ENCODE results near the gene MPV17L2.

MPV17L2 gene

GRCh38 chr19:18218600-18218999, 25.6 kb downstream of the MPV17L2 start:
- no peak for DNase-seq (ENCODE audit: low read depth)

DNA sequence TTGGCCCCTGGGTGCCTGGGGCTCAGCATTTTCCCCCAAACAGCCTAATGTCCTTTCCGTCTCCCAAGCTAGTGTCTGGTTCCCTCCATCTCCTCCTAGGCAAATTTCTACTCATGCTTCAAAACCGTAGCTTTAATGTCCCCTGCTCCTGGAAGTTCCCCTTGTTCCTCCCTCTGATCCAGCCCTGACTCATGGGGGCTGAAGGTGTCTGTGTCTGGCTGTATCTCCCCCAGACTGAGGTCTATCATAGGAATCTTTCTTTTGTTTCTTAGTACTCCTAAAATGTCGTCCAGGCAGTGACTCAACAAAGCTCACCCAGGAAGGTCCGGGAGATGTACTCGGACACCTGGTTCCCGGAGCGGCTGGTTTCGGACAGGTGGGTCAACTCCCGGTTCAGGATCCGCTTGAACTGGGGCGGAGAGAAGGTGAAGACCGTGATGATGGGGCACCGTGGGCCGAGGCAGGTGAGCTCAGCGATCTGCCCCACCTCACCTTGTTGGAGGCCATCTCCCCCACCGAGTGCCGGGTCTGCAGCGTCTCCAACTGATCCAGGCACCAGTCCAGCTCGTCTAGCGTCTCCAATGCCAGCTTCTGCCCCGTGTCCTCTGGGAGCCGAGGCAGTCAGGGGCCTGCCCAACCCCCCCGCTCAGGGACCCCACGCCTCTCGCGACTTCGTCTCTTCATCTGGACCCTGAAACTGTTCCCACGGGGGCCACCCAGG, 27.1 kb downstream of the MPV17L2 start:
- no peak for DNase-seq (ENCODE audit: low read depth)

GRCh38 chr19:18220632-18221275, 27.7 kb downstream of the MPV17L2 start:
- no peak for DNase-seq (ENCODE audit: low read depth)

DNA sequence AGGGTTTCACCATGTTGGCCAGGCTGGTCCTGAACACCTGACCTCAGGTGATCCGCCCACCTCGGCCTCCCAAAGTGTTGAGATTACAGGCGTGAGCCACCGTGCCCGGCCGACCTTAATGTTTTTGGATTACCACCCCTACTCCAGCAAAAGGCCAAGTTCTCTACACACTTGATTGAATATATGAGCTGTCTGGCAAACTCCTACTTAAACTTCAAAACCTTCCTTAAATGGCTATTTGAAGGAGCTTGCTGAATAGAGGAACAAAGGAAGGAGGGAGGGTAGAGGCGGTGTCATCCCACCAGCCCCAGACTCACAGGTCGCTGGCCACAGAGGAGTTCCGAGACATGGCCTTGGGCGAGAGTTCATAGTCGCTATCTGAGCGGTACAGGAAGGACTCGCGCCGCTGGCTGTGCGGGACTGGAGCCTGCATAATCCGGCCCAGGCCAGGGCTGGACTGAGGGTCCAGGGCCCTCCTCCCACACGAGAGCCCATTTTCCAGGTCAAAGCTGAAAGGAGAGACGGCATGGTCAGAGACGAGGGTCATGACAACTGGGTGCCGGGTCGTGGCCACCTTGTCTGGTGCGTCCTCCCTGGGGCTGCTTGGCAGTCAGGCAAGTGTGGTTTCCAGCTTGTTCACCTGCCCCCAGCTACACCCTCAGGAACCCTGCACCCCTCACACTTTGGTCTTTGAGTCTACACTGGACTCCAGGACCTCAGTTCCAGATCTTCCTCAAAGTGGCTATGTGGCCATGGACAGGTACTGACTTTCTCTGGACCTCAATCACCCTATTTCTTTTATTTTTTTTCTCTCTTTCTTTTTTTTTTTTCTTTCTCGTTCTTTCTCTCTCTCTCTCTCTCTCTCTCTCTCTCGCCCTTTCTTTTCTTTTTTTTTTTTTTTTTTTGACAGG, 29.1 kb downstream of the MPV17L2 start:
- no peak for DNase-seq (ENCODE audit: low read depth)

GRCh38 chr19:18223860-18224524, 31.0 kb downstream of the MPV17L2 start:
- DNase-seq (ENCODE audit: low read depth), result no peak

- peak; percentile 55 for DNase-seq (ENCODE audit: low read depth)
Measured at GRCh38 chr19:18224525-18225354, 31.7 kb downstream of the MPV17L2 start.

DNA sequence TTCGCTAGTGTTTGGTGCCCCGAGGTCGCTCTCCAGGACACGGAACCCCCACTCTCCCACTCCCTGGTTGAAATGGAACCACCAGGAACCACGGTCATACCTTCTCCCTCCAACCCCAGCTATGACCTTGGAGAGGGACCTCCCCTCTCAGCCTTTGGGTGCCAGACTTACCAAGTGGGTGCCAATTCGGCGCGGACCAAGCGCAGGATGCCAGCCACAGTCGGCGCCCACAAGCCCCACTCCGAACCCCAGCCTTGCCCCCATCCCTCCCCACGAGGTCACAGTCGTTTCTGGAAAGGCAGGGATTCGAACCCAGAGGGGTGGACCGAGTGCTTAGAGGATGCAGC, 32.3 kb downstream of the MPV17L2 start:
- no peak for DNase-seq (ENCODE audit: low read depth)

DNA sequence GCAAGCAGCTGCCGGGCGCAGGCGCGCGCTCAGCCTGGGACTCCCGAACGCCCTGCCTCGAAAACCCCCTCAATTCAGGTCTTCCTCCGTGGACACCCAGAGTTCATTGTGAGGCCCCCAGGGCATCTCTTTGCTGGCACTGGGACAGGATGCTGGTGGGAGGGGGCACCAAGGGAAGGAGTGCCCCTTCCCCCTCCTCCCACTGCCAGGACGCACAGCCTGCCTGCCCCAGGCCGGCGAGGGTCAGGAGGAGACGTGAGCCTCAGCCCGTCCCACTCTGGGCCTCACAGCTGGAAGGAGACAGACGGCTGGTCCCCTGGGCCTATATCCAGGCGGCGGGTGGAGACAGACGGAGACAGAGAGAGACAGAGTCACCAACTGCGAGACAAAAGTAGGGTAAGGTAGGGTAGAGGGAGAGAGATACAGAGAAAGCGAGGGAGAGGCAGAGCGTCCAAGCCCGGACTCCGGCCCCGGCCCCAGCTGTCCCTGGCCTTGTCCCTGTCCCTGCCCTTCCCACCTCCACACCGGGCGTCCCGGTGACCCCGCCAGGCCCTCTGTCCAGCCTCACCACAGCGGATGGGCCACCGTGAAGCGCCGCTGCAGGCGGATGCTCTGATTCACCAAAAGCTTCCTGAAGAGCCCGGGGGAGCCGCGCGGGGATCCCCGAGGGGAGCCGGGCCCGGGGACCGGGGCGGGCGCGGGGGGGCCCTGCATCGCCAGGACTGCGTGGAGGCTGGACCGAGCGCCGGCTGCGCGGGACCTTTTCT, 32.9 kb downstream of the MPV17L2 start, which contains the start of gene PDE4C:
Gene PDE4C (minus strand): TSS at position 737 of the 767 bp plus-strand sequence. CDS start 23 bp downstream, at position 714.
- no peak for DNase-seq (ENCODE audit: low read depth)

- no peak for DNase-seq (ENCODE audit: low read depth)
Measured at GRCh38 chr19:18226956-18227780, 34.1 kb downstream of the MPV17L2 start.

DNA sequence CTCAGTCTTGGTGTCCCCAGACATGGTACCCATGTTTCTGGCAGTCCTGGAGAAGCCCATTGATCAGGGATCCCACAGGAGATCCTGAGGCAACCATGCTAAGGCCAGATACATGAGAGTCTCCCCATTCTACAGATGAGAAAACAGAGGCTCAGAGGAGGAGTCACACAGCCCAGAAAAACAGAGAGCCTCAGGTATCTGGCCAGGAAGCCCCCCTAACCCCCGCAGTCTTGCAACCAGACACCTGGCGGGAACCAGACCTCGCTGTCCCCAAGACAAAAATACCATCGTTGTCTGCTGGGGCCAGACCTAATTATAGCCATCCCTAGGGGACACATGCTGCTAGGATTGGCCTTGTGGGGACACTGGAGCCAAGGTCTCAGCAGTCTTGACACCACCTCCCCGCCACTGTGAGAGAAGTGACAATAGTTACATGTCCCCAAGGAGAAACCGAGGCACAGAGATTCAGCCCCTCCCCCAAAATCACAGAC, 34.8 kb downstream of the MPV17L2 start:
- DNase-seq (ENCODE audit: low read depth), result no peak

GRCh38 chr19:18229474-18229873, 36.5 kb downstream of the MPV17L2 start:
- no peak for DNase-seq (ENCODE audit: low read depth)

DNA sequence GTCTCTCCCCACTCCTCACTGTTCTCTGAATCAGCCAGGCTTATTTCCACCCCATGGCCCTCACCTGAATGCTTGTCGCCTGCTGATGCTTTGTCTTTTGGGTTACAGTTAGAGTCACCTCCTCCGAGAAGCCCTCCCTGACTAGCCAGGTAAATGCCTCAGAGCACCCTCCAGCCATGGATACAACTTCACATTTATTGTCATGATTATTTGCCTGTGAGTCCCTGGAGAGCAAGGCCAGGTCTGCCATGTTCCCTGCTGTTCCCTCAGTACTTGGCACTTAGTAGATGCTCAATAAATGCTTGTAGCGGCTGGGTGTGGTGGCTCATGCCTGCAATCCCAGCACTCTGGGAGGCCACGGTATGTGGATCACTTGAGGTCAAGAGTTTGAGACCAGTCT, 36.9 kb downstream of the MPV17L2 start:
- no peak for DNase-seq (ENCODE audit: low read depth)

GRCh38 chr19:18230941-18231734, 38.1 kb downstream of the MPV17L2 start:
- DNase-seq (ENCODE audit: low read depth), result no peak

- DNase-seq (ENCODE audit: low read depth), result no peak
Measured at GRCh38 chr19:18231775-18232174, 38.8 kb downstream of the MPV17L2 start.

DNA sequence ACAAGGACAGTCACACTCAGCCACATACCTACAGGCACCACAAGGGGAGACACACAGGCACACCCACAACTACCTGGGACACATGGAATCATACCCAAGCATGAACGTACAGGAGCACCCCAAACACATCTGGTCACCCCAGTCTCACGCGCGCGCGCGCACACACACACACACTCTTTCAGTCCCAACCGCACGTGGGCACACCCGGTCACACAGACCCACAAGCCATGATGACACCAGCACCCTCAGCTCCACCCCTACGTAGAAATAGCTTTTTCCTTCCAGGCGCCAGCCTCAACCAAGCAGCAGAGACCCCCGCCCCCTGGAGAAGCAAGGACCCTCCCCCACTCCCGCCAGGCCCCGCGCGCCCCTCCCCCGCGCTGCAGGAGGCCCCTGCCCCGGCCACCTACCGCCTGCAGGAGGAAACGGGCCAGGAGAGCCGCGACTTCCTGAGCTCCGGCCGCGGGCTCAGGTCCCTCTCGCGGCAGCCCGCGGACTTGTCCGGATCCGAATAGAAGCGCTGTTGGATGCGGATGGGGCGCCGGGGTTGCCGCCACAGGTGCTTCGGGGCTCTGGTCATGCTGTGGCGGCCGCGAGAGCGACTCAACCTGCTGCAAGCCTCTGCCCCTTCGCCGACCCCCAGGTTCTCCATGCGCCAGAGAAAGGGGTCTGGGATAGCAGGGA, 39.7 kb downstream of the MPV17L2 start:
- DNase-seq (ENCODE audit: low read depth), result no peak

- no peak for DNase-seq (ENCODE audit: low read depth)
Measured at GRCh38 chr19:18233224-18233825, 40.3 kb downstream of the MPV17L2 start.

- DNase-seq (ENCODE audit: low read depth), result no peak
Measured at GRCh38 chr19:18234194-18234593, 41.2 kb downstream of the MPV17L2 start.

GRCh38 chr19:18239303-18239702, 46.3 kb downstream of the MPV17L2 start:
- DNase-seq (ENCODE audit: low read depth), result no peak
